Glomerular visceral epithelial cell (primary cell): ENCODE measurements around the gene GPR62.
"Not testable (repeated sequence)": the region's sequence is repeated elsewhere in the genome, so short reads cannot be mapped to it uniquely, and the experiment has no call there.

Source experiments
- DNase-seq: peaks from one replicate; pipeline ENCODE4 v3.0.0-alpha.2; 2016; ENCODE audit errors: extremely low spot score

The GPR62 gene, protein sequence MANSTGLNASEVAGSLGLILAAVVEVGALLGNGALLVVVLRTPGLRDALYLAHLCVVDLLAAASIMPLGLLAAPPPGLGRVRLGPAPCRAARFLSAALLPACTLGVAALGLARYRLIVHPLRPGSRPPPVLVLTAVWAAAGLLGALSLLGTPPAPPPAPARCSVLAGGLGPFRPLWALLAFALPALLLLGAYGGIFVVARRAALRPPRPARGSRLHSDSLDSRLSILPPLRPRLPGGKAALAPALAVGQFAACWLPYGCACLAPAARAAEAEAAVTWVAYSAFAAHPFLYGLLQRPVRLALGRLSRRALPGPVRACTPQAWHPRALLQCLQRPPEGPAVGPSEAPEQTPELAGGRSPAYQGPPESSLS

DNA sequence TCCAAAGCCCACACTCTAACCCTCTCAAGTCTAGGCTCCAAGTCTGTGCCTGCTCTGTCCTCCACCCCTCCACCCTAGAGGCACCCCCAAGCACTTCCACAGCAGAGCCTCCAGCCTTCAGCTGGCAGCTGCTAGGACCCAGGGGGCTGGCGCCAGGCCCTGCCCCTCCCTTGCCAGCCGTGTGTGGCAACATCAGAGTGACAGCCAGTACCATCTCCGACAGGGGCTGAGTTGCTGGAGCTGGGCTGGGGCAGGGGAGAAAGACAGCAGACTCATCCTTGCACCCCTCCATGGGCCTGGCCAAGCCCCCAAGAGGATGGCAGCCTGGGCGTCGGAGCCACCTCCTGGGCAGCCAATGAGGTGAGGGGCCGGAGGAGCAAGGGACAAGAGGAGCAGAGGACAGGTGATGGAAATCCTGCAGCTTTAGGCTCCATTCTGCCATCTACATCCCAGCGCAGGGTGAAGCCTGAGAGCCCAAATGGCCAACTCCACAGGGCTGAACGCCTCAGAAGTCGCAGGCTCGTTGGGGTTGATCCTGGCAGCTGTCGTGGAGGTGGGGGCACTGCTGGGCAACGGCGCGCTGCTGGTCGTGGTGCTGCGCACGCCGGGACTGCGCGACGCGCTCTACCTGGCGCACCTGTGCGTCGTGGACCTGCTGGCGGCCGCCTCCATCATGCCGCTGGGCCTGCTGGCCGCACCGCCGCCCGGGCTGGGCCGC, at the start of gene GPR62:
Gene GPR62 (plus strand): TSS at position 207 of the 718 bp plus-strand sequence. CDS start 272 bp downstream, at position 479.
- no peak for DNase-seq

DNA sequence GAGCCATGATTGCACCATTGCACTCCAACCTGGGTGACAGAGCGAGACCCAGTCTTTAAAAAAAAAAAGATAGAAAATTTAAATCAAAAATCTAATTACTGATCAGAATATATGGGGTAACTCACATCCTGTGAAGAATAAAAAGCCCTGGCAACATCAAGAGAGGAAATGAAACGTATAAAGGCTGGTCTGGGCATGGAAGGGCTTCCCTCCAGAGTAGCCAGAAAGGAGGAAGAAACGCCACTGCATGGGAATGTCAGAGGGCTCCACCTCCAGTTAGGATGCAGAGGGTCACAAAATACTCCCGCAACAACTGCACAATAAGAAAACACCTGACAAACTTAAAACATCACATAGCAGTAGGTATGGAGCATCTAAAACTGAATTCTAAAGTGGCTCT, 47.2 kb upstream of the GPR62 start:
- DNase-seq, result no peak

DNA sequence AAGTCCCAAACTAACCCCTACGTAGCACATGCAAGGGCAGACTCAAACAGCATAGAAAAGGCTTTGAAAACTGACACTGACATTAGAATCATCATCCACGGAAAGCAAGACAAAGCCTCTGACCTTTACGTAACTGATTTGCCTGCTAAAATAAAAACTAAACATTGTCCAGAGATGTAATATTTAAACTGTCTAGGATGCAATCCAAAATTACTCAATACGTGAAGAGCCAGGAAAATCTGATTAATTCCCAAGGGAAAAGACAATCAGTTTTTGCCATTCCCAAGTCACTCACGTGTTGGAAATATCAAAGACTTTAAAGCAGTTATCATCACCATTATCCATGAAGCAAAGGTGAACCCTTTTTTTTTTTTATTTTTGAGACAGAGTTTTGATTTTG, 38.8 kb upstream of the GPR62 start:
- no peak for DNase-seq

DNA sequence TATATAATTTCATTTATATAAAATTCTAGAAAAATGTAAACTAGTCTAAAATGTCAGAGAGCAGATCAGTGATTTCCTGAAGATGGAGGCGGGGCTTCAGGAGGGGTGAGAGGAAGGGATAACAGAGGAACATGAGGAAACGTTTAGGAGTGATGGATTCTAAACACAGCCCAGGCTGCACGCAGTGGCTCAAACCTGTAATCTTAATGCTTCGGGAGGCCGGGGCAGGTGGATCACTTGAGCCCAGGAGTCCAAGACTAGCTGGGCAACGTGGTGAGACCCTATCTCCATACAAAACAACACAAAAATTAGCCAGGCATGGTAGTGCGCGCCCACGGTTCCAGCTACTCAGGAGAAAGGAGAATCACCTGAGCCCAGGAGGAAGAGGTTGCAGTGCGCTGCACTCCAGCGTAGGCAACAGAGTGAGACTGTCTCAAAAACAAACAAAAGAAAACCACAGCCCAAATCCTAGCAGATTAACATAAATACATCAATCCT, 34.1 kb upstream of the GPR62 start:
- no peak for DNase-seq

DNA sequence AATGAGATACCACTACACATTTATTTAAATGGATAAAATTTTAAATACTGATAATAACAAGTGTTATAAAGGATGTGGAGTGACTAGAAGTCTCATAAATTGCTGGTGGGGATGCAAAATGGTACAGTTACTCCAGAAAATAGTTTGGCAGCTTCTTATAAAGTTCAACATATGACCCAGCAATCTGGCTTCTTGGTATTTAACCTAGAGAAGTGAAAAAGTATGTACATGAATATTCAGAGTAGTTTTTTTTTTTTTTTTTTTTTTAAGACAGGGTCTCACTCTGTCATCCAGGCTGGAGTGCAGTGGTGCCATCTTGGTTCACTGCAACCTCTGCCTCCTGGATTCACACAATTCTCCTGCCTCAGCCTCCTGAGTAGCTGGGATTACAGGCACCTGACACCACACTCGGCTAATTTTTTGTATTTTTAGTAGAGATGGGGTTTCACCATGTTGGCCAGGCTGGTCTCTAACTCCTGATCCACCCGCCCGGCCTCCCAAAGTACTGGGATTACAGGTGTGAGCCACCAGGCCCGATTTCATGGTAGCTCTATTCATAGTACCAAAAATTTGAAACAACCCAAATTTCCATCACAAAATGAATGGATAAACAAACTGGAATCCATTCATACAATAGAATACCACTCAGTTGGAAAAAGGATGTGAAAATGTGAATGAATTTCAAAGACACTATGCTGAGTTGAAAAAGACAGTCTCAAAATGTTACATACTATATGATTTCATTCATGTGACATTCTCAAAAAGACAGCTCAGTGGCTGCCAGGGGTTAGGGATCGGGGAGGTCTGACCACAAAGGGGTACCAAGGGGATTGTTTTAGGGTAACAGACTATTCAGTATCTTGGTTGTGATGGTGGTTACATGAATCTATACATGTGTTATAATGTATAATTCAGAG, 27.9 kb upstream of the GPR62 start:
- no peak for DNase-seq

DNA sequence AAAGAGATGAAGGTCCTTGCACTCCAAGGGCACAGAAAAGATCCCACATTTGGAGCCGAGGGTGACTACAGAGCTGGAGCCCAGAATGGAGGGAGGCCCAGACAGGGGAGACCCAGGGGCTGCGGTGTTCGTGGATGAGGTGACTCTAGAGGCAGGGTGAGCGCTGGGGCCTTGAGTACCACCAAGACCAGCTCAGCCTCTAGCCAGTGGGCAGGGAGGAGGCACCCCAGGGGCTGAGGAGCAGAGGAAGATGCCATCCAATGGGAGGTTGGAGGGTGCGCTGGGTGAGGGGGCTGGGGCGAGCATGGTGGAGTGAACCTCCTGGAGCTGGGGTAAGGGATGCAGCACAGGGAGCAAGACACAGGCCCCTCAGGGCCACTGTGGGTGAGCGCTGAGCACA, 26.7 kb upstream of the GPR62 start:
- DNase-seq, result no peak

DNA sequence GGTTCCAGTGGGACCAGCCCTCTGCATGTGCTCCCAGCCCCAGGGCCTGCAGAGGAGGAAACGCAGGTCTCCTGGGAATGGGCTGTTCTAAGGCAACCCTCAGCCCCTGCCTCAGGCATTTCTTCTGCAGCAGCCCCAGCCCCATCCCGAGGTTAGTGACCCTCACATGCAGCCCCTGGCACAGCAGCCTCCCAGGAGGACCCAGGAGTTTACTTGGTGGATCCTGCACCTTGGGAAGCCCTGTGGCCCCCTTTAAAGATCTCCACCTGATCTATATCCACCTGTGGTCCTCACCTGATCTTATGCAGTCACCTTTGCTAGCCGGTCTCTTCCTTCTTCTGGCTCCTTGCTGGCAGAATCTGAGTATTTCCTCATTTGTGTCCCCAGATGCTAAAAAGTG, 26.2 kb upstream of the GPR62 start:
- DNase-seq, result not testable (repeated sequence)

DNA sequence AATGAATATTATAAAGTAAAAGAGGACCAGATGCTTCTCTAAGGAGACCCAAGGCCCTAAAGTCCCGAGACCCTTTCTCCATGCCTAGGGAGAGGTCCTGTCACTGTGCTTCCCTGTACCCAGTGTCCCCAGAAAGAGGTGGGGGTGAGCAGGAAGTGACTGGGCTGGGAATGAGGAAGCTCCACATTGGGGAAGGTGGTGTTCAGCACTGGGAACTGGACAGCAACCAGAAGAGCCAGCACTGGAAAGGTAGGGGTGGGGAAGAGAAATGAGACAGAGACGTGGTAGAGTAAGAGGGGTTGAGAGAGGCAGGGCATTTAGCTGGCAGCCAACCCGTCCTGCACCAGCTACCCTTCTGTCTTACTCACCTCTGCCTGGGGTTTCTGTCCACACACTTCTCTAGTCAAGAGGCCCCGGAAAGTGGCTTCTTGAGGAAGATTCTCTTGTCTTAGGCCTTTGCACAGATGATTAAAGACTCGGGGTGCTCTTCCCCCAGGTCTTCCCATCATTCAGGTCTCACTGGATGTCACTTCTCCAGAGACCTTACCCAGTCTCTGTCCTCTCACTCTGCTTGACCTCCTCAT, 25.7 kb upstream of the GPR62 start:
- no peak for DNase-seq

DNA sequence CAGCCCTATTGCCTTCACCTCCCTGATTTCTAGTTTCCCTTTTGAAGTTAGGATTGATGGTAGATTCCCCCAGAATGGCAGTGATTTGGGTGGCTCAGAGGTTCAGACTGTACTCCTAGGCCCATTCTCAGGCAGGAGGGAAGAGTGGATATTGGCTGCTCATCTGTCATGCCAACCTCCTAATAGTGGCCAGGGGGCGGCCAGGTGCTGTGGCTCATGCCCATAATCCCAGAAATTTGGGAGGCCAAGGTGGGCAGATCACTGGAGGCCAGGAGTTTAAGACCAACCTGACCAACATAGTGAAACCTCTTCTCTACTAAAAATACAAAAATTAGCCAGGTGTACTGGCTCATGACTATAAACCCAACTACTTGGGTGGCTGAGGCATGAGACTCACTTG, 24.7 kb upstream of the GPR62 start:
- DNase-seq, result no peak

DNA sequence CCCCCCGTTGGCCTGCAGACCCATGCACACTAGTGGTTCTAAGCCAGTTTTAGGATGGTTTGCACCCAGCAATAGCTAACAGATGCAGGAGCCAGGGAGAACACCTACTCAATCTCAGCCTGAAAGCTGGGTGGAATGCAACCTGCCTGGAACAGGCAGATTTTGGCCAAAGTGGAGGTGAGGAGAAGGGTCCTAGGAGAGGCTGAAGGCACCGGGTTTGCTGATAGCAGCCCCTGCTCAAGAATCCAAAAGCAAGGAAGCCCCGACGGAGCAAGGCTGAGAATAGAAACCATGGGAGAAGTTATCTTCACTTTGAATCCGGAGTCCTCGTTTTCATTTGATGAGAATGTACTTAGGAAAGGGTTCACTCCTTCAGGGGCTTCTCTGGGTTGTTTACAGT, 23.4 kb upstream of the GPR62 start:
- DNase-seq, result no peak

DNA sequence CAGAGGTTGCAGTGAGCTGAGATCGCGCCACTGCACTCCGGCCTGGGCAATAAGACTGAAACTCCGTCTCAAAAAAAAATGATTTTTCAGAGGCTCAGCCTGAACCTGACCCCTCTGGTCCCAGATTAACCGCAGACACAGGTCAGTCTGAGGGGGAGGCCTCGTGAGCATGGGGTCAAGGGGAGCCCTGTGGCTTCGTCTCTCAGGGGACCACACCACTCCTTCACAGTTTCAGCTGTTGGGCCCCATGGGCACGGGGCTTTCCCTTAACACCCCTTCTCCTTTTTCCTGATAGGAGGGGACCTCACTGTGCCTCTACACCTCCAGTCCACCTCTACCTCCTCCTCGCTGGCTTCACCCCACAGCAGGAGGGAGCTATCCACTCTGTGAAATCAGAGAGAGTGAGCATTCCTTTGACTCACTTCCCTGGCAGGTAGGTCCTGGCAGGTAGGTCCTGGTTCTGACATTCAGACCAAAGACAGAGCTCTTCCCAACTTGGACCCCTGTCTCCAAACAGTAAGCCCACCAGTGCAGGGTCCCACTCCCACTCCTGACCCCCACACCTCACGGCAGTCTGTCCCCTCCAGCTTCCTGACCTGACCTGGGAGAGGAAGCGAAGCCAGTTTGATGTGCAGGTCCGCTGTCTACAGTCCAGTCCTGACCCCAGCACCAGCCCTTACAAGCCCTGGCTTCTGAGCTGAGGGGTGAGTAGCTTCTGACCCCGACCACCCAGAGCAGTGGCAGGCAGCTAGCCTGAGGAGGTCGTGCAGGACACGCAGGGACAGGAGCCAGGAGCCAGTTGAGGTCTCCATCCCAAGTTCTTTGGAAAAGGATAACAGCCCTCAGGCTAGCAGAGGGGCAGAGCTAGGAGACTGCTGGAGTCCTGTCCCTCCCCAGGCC, 22.5 kb upstream of the GPR62 start:
- no peak for DNase-seq

DNA sequence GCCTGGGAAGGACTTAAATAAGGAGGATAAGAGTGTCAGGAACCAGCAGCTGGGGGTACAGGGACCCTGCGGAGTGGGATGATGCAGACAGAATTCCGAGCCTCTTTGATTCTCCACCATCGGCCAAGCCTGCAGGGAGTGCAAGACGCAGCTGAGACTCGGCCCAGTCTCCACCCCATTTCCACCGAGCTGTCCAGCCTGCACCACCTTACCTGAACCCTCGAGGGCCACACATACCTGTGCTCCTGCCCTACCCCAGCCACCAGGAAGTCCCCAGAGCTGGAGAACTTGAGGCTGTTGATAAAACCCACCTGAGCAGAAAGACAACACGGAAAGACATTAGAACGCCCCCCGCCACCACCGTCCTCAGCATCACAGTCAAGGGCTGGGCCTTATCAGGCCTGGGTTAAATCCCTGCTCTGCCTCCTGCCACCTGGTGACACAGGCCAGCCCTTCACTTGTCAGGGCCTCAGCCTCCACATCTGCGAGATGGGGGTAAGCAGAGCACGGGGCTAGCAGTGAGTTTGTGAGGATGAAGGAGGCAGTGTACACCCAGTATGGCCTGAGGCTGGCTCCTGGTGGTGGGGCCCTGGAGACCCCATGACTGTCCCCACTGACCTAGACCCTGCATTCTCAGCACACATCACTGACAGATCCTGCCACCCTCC, 21.6 kb upstream of the GPR62 start:
- DNase-seq, result no peak

DNA sequence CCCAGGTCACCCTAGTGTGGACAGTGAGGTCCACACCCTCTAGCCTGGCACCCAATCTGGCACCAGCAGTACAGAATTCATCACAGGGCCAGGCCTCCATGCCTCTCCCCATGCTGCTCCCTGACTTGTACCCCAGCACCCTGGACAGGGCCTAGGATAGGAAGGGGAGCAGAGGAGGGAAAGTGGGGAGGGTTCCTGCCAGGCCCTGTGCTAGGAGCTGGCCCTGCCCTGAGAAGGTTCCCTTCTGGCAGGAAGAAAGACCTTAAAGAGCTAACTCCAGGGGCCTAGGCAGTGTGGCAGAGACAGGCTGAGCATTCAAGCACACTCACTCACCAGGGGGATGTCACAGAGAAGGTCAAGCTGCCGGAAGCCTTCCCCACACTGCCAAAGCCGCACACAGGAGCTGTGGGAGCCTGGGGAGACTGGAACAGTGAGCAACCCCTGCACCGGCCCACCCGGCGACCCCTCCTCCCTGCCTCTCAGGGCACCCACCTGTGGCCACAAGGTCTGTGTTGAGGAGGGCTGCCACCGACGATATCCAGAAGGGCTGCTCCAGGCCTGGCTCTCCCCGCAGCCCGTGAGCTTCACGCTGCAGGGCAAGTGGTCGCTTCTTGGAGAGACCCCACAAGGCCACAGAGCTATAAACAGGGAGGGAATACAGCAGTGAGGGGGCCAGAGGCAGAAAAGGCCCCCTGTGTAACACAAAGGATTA, 20.9 kb upstream of the GPR62 start:
- DNase-seq, result no peak

DNA sequence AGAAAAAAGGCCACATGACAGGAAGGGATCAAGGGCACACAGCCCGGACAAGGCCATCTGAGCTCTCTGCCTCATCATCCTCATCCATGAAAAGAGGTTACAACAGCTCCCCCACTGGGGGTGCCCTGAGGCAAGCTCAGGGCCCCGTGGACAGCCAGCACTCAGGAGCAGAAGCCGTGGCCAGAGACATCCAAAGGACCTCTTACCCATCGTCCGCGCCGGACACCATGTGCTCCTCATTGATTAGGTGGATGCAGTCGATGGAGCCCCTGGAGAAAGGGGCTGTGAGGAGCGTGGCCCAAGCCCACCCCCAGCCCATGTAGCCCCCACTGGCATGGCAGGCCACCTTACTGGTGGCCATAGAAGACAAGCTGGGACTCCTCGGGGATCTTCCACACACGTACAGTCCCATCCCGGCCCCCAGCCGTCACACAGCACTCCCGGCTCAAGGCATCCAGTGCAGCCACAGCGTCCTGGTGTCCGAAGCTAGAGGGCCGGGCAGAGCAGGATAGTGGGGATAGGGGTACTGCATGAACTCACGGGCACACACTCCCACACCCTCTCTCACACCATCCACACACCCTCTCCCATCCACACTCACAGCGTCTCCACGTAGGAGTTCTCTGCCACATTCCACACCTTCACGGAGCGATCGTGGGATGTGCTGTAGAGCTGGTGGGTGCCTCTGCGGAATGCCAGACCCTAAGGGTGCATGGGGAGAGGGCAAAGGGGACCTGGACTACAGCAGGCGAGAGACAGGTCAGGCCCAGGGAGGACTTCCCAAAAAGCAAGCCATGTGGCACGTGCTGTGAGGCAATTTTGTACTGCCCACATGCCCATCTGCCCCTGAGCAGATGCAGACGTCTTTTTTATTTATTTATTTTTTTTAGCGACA, 19.9 kb upstream of the GPR62 start:
- DNase-seq, result no peak

DNA sequence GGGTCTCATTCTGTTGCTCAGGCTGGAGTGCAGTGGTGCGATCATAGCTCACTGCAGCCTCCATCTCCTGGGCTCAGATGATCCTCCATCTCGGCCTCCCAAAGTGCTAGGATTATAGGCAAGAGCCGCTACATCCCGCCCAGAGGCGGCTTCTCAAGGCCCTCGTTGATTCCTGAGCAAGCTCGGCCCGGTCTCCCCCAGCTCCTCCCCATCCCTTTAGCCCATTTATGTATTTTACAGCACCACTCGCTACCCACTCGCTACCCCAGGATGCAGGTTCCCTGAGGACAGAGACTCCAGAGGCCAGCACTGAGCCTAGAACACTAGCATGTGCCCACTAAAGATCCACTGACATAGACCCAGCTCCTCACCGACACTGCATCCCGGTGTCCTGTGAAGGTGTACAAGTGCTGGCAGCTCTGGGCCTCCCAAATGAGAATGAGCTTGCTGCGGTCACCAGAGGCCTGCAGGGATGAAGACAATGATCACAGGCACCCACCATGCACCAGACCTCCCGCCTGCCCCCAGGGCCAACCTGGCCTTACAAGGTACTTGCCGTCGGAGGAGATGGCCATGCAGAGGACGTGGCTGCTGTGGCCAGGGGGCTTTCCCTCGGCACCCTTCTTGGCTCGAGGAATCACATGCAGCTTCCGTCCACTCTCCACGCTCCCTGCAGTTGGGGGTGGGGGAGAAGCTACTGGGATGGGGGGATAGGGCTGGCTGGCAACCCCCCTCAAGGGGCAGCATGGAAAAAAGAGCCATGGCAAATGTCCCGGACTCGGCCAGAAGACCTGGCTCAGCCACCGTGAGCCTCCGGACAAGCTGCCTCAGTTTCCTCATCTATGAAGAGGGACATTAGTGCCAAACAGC, 19.1 kb upstream of the GPR62 start:
- no peak for DNase-seq

DNA sequence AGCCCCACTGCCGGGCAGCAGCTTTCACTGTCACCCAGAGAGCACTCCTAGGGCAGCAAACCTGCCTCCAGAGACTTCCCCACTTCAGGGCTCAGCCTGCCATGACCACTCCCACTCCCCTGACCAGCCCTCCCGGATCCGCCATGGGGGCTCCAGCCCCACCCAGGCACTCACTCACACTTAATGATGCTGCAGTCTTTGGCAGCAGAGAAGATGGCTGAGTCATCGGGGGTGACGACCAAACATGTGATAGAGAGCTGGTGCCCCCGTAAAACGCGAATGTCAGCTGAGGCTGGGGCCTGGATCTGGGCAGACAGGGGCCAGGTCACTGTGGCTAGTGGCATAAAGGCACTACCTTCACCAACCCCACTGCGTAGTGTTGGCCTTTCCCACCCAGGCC, 18.2 kb upstream of the GPR62 start:
- no peak for DNase-seq
